Panc1 (cell line): Measurements from ENCODE around the gene HTR3D. TPM values are rescaled to one million over a fixed set of nuclear protein-coding genes. Genes with fewer than 3 reads are reported as not detected.

Experiments used
- ATAC-seq: fragments of 200-7000 bp; cut with Tn5 transposase; 2 replicates; pipeline ENCODE4 v1.9.1; 2020; ENCODE audit warnings: mild to moderate bottlenecking, moderate library complexity
- Bru-seq: library from RNA; stranded (reverse); fragments of 400-500 nt; gene quantifications from one replicate; lab custom pipeline; 2021; lab: Mats Ljungman, UMichigan
- BruChase-seq, 2 experiments: library from RNA; stranded (reverse); fragments of 400-500 nt; gene quantifications; one replicate each; lab custom pipeline; 2021; lab: Mats Ljungman, UMichigan
- BruUV-seq: library from RNA; stranded (reverse); fragments of 400-500 nt; replicated peaks from 2 replicates; lab custom pipeline; 2021; lab: Mats Ljungman, UMichigan
- CTCF ChIA-PET: fragments of 300-600 bp; sonication (Branson Sonifier 250); formaldehyde crosslinking; loops from one replicate; lab custom pipeline; 2022; ENCODE audit warnings: antibody characterized with exemption; lab: Charles Lee
- POLR2A ChIA-PET: fragments of 300-600 bp; sonication (Branson Sonifier 250); formaldehyde crosslinking; loops from one replicate; lab custom pipeline; 2022; ENCODE audit warnings: antibody characterized with exemption; lab: Charles Lee
- DNase-seq: peaks from one replicate; pipeline ENCODE4 v3.0.0-alpha.2; 2010; ENCODE audit warnings: low read depth, low spot score
- H3K27ac ChIP-seq: 2 replicates; pipeline ENCODE4 v1.5.1; 2011; ENCODE audit warnings: mild to moderate bottlenecking, low read length, inconsistent platforms
- H3K27me3 ChIP-seq: fragments of 200-500 bp; sonication (Bioruptor generic); 2 replicates; pipeline ENCODE4 v1.6.0; 2014; ENCODE audit warnings: low read length, inconsistent platforms; ENCODE audit not compliant: control insufficient read depth, insufficient read depth
- H3K36me3 ChIP-seq: fragments of 200-500 bp; sonication (Bioruptor generic); 2 replicates; pipeline ENCODE4 v1.5.1; 2014; ENCODE audit warnings: inconsistent platforms, mild to moderate bottlenecking, low read length, moderate library complexity; ENCODE audit not compliant: control insufficient read depth, insufficient read depth
- H3K4me1 ChIP-seq: 2 replicates; pipeline ENCODE4 v1.5.1; 2011; ENCODE audit warnings: inconsistent platforms, mild to moderate bottlenecking, low read length, moderate library complexity; ENCODE audit not compliant: control insufficient read depth, insufficient read depth
- H3K4me3 ChIP-seq, 2 experiments: 2 replicates each; pipeline ENCODE4 v1.5.1; 2011 to 2012; ENCODE audit warnings: low read depth in 2 of 2, low read length in 2 of 2, mild to moderate bottlenecking in 2 of 2, inconsistent platforms in 1 of 2, moderate library complexity in 1 of 2
- H3K9me3 ChIP-seq: fragments of 200-500 bp; sonication (Bioruptor generic); 2 replicates; pipeline ENCODE4 v1.5.1; 2014; ENCODE audit warnings: low read depth, mild to moderate bottlenecking, inconsistent platforms, low read length, moderate library complexity; ENCODE audit not compliant: control insufficient read depth, insufficient read depth
- POLR2AphosphoS5 ChIP-seq: IDR thresholded peaks from 2 replicates; pipeline ENCODE4 v1.6.1; 2012; ENCODE audit warnings: mild to moderate bottlenecking, low read depth, low read length, moderate library complexity
- SIN3A ChIP-seq: IDR thresholded peaks from 2 replicates; pipeline ENCODE4 v1.6.1; 2012; ENCODE audit warnings: low read depth, mild to moderate bottlenecking, low read length, moderate library complexity, borderline replicate concordance; ENCODE audit not compliant: insufficient read depth
- TCF7L2 ChIP-seq: IDR thresholded peaks from 2 replicates; pipeline ENCODE4 v1.6.1; 2011; ENCODE audit warnings: mild to moderate bottlenecking, low read depth, low read length, inconsistent platforms
- in situ Hi-C: cut with HindIII; loops from 2 replicates; pipeline ENCODE4 v1.10.0; 2016; ENCODE audit warnings: low sequenced_read_pairs, low pct_unique_long_range_greater_than_20kb
- intact Hi-C: fragments of 100-400 bp; cut with micrococcal nuclease; formaldehyde crosslinking; loops from one replicate; pipeline ENCODE4 v1.10.0; 2022; ENCODE audit not compliant: unreplicated experiment
- long read RNA-seq: library from polyadenylated mRNA; unstranded; transcript quantifications from one replicate; pipeline ENCODE4 v2.0.0, GENCODE V29; 2021; ENCODE audit not compliant: unreplicated experiment
- polyA plus RNA-seq: library from polyadenylated mRNA; unstranded; fragments of >200 nt; gene quantifications from one replicate; pipeline ENCODE4 v1.2.1, GENCODE V29; 2012; ENCODE audit warnings: missing spikeins; ENCODE audit not compliant: insufficient read length
- total RNA-seq: library from RNA; stranded (reverse); gene quantifications from one replicate; pipeline ENCODE4 v1.2.1, GENCODE V29; 2021; ENCODE audit not compliant: unreplicated experiment
- TF ChIP-seq, protein P1 (sequence below), 2 experiments: IDR thresholded peaks; 2 replicates each; pipeline ENCODE4 v1.6.1; 2011 to 2012; ENCODE audit warnings: low read depth in 2 of 2, control low read depth in 1 of 2, low read length in 1 of 2, mild to moderate bottlenecking in 1 of 2, moderate library complexity in 1 of 2; ENCODE audit not compliant: insufficient read depth in 1 of 2
- TF ChIP-seq, protein P2 (sequence below): fragments of 450-650 bp; IDR thresholded peaks from 2 replicates; pipeline ENCODE4 v1.5.1; 2017; ENCODE audit warnings: mild to moderate bottlenecking

The HTR3D gene, protein sequence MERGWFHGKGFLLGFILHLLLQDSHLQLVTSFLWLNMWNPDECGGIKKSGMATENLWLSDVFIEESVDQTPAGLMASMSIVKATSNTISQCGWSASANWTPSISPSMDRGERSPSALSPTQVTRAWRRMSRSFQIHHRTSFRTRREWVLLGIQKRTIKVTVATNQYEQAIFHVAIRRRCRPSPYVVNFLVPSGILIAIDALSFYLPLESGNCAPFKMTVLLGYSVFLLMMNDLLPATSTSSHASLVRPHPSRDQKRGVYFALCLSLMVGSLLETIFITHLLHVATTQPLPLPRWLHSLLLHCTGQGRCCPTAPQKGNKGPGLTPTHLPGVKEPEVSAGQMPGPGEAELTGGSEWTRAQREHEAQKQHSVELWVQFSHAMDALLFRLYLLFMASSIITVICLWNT
- total RNA-seq: not detected
- polyA plus RNA-seq: not detected
- Bru-seq, nascent RNA: not detected
- not detected for BruChase-seq, experiment 1, labeled RNA remaining after a 2-hour chase
- not detected for BruChase-seq, experiment 2, labeled RNA remaining after a 6-hour chase
- long read RNA-seq: 0 reads

DNA sequence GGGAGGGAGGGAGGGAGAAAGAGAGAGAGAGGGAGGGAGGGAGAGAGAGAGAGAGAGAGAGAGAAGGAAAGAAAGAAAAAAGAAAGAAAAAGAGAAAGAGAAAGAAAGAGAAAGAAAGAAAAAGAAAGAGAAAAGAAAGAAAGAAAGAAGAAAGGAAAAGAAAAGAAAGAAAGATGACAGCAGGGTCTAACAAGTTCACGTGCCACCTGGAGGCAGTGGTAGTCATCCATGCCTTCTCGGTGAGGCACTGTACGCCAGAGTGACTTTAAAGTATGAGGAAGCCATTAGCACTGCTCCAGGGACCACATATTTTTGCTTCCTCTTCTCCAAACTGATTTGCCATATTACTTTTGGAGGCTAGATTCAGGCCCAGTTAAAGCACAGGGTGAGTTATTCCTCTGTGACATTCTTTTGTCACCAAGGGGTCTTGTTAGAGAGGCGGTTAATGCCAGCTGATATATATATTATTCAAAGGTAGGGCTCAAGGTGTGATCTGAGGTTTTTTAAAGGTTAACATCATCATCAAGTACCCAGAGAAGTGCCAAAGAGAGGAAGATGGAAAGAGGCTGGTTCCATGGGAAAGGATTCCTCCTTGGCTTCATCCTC, at the start of gene HTR3D:
Gene HTR3D (plus strand): TSS at position 556 of the 606 bp plus-strand sequence. CDS start 0 bp downstream, at position 556.
- no peaks in the 10 kb centered on the region for H3K4me1 ChIP-seq
- TF ChIP-seq TCF7L2 (no peak), POLR2AphosphoS5 (no peak), SIN3A (no peak)
- TF ChIP-seq, protein P1, sequence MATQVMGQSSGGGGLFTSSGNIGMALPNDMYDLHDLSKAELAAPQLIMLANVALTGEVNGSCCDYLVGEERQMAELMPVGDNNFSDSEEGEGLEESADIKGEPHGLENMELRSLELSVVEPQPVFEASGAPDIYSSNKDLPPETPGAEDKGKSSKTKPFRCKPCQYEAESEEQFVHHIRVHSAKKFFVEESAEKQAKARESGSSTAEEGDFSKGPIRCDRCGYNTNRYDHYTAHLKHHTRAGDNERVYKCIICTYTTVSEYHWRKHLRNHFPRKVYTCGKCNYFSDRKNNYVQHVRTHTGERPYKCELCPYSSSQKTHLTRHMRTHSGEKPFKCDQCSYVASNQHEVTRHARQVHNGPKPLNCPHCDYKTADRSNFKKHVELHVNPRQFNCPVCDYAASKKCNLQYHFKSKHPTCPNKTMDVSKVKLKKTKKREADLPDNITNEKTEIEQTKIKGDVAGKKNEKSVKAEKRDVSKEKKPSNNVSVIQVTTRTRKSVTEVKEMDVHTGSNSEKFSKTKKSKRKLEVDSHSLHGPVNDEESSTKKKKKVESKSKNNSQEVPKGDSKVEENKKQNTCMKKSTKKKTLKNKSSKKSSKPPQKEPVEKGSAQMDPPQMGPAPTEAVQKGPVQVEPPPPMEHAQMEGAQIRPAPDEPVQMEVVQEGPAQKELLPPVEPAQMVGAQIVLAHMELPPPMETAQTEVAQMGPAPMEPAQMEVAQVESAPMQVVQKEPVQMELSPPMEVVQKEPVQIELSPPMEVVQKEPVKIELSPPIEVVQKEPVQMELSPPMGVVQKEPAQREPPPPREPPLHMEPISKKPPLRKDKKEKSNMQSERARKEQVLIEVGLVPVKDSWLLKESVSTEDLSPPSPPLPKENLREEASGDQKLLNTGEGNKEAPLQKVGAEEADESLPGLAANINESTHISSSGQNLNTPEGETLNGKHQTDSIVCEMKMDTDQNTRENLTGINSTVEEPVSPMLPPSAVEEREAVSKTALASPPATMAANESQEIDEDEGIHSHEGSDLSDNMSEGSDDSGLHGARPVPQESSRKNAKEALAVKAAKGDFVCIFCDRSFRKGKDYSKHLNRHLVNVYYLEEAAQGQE (IDR thresholded peaks at IDR 0.05; ENCODE audit: insufficient read depth in 1 of 2, low read depth in 2 of 2, low read length in 1 of 2): no peak
- TF ChIP-seq, protein P2, sequence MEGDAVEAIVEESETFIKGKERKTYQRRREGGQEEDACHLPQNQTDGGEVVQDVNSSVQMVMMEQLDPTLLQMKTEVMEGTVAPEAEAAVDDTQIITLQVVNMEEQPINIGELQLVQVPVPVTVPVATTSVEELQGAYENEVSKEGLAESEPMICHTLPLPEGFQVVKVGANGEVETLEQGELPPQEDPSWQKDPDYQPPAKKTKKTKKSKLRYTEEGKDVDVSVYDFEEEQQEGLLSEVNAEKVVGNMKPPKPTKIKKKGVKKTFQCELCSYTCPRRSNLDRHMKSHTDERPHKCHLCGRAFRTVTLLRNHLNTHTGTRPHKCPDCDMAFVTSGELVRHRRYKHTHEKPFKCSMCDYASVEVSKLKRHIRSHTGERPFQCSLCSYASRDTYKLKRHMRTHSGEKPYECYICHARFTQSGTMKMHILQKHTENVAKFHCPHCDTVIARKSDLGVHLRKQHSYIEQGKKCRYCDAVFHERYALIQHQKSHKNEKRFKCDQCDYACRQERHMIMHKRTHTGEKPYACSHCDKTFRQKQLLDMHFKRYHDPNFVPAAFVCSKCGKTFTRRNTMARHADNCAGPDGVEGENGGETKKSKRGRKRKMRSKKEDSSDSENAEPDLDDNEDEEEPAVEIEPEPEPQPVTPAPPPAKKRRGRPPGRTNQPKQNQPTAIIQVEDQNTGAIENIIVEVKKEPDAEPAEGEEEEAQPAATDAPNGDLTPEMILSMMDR: no peak
- BruUV-seq: no TSS peak
- ATAC-seq (no peak), DNase-seq (no peak)
- no peaks in the 10 kb centered on the region for H3K9me3 ChIP-seq
- no peaks in the 10 kb centered on the region for H3K36me3 ChIP-seq
- H3K27ac ChIP-seq: no peak within 1 kb of the TSS
- H3K27me3 ChIP-seq: peaks cover 9% of the 10 kb centered on the region; the same call in 1 of the 2 replicates
- ChIA-PET POLR2A (no interaction called here), CTCF (no interaction called here)
- in situ Hi-C loops (no loop called here), intact Hi-C loops (no loop called here)
- no peak within 1 kb of the TSS for H3K4me3 ChIP-seq

DNA sequence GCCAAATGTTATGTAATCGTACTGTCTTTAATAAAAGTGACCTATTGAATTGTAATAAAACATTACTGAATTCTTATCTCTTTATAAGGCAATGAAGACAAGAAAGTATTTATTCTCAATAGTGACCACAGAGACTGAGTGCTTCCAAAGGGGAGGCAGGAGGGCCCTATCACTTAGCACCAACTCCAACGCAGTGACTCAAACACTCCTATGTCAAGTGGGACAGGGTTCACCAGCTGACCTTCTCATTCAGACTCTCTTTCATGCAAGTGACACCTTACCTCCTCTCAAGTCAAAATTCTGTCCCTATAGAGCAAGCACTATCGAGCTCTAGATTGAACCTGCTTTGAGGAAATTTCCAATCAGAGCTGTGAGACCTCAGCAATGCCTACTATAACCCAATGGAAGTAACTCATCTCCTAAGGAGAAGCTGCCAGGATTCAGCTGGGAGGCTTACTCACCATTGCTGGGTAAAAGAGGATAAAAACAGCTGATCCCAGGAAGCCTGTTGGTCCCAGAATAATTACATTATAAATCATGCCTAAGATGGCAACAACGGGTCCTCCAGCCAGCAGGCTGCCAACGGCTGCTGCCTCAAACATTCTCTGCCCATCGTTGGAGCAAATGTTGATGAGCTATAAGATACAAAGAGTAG, 49.4 kb upstream of the HTR3D start:
- TF ChIP-seq, protein P1 (IDR thresholded peaks at IDR 0.05; ENCODE audit: insufficient read depth in 1 of 2, low read depth in 2 of 2, low read length in 1 of 2): no peak
- no peak for TF ChIP-seq POLR2AphosphoS5
- TF ChIP-seq SIN3A: no peak
- DNase-seq (no peak), ATAC-seq (no peak)
- H3K27ac ChIP-seq: no peak overlapping the region
- H3K9me3 ChIP-seq: no peaks in the 10 kb centered on the region
- H3K27me3 ChIP-seq: no peaks in the 10 kb centered on the region
- H3K4me3 ChIP-seq: no peak overlapping the region
- no TSS peak for BruUV-seq
- ChIA-PET POLR2A (interaction anchor here (0.6 kb wide), 1 partner anchor 231 kb away, joined by 4 read pairs; no protein-coding TSS in a partner anchor), CTCF (no interaction called here)
- intact Hi-C loops: no loop called here
- in situ Hi-C loops: no loop called here
- H3K4me1 ChIP-seq: no peaks in the 10 kb centered on the region
- 0 out of 2 replicates have a peak, but pooled peaks cover 7% of the 10 kb centered on the region for H3K36me3 ChIP-seq
